ENCODE measurements around the gene PCCA.

DNA sequence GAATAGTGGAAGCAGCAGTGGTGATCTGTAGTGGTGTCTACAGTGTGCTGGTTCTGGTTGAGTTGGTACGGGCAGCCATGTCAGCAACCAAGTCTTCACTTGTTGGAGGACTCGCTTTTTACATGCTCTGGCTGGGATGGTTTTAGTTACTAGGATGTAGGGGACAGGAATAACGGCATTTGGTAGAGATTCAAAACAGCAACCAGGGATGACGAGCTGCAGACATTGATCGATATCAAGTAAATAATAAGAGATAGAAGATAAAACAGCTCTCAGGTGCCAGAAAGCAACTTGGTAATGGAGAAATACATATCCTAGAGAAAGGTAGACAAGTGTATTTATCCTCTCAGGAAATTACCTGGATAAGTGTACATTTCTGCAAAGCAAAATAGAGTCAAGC lies 84.3 kb downstream of the PCCA start:
- TF ChIP-seq, protein P1, sequence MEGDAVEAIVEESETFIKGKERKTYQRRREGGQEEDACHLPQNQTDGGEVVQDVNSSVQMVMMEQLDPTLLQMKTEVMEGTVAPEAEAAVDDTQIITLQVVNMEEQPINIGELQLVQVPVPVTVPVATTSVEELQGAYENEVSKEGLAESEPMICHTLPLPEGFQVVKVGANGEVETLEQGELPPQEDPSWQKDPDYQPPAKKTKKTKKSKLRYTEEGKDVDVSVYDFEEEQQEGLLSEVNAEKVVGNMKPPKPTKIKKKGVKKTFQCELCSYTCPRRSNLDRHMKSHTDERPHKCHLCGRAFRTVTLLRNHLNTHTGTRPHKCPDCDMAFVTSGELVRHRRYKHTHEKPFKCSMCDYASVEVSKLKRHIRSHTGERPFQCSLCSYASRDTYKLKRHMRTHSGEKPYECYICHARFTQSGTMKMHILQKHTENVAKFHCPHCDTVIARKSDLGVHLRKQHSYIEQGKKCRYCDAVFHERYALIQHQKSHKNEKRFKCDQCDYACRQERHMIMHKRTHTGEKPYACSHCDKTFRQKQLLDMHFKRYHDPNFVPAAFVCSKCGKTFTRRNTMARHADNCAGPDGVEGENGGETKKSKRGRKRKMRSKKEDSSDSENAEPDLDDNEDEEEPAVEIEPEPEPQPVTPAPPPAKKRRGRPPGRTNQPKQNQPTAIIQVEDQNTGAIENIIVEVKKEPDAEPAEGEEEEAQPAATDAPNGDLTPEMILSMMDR (IDR thresholded peaks at IDR 0.05), result no peak
- TF ChIP-seq POLR2A (IDR thresholded peaks at IDR 0.05), result no peak

Measured in breast epithelium (tissue), 3 donors.